H1 (cell line): ENCODE measurements around the gene CBLB. TPM values are rescaled to one million over a fixed set of nuclear protein-coding genes. Genes with fewer than 3 reads are reported as not detected.

Experiments
- CTCF ChIA-PET: fragments of 300-600 bp; sonication (Branson Sonifier 250); formaldehyde crosslinking; loops from one replicate; lab custom pipeline; 2021; ENCODE audit not compliant: partially characterized antibody; lab: Charles Lee
- POLR2A ChIA-PET: fragments of 300-600 bp; sonication (Branson Sonifier 250); formaldehyde crosslinking; loops from one replicate; lab custom pipeline; 2021; ENCODE audit warnings: inconsistent platforms; ENCODE audit not compliant: partially characterized antibody; lab: Charles Lee
- DNase-seq, 2 experiments: peaks; one replicate each; pipeline versions ENCODE4 v3.0.0 to v3.0.0-alpha.2; 2010 to 2022; ENCODE audit warnings: low spot score in 2 of 2, low read depth in 1 of 2, mixed read lengths in 1 of 2
- FAIRE-seq: peaks from 2 replicates; lab custom pipeline; 2011; peaks lifted over from hg19 to GRCh38; lab: Jason Lieb, UNC
- H2AFZ ChIP-seq: 2 replicates; pipeline ENCODE4 v1.8.1; 2012; ENCODE audit warnings: low read length, inconsistent platforms
- H2AK5ac ChIP-seq: 2 replicates; pipeline ENCODE4 v1.6.1; 2013; ENCODE audit warnings: low read depth, low read length
- H2BK120ac ChIP-seq: replicated peaks from 2 replicates; pipeline ENCODE3; 2013; ENCODE audit warnings: low read depth, low read length, inconsistent platforms
- H2BK12ac ChIP-seq: 2 replicates; pipeline ENCODE4 v1.6.1; 2013; ENCODE audit warnings: low read depth, low read length
- H2BK15ac ChIP-seq: 2 replicates; pipeline ENCODE4 v1.6.1; 2013; ENCODE audit warnings: low read length
- H2BK20ac ChIP-seq: 2 replicates; pipeline ENCODE4 v1.6.1; 2013; ENCODE audit warnings: low read length
- H2BK5ac ChIP-seq: 2 replicates; pipeline ENCODE4 v1.6.1; 2013; ENCODE audit warnings: low read depth, low read length
- H3K14ac ChIP-seq: 2 replicates; pipeline ENCODE4 v1.6.1; 2013; ENCODE audit warnings: inconsistent platforms; ENCODE audit not compliant: insufficient read length
- H3K18ac ChIP-seq: 2 replicates; pipeline ENCODE4 v1.6.1; 2013; ENCODE audit warnings: low read length; ENCODE audit errors: extremely low read depth
- H3K23ac ChIP-seq: 2 replicates; pipeline ENCODE4 v1.6.1; 2013; ENCODE audit warnings: inconsistent platforms; ENCODE audit not compliant: insufficient read length
- H3K23me2 ChIP-seq: 2 replicates; pipeline ENCODE4 v1.6.1; 2013; ENCODE audit warnings: low read depth, low read length
- H3K27ac ChIP-seq: 2 replicates; pipeline ENCODE4 v1.6.1; 2011; ENCODE audit warnings: low read depth, low read length, inconsistent platforms
- H3K27me3 ChIP-seq, 4 experiments: replicated peaks in 1 of 4; 1 replicate in 1 of 4; 2 replicates in 3 of 4; pipeline versions ENCODE4 v1.6.1 to v1.8.1; 2011 to 2013; ENCODE audit warnings: low read length in 3 of 4, mild to moderate bottlenecking in 3 of 4, inconsistent platforms in 2 of 4, mixed read lengths in 2 of 4, moderate library complexity in 1 of 4; ENCODE audit not compliant: control insufficient read depth in 3 of 4, insufficient read depth in 3 of 4; ENCODE audit errors: extremely low read depth in 1 of 4
- H3K36me3 ChIP-seq, 4 experiments: 2 replicates each; pipeline versions ENCODE4 v1.6.1 to v1.8.1; 2011 to 2013; ENCODE audit warnings: mild to moderate bottlenecking in 4 of 4, low read length in 3 of 4, moderate library complexity in 2 of 4, control low read depth in 1 of 4, inconsistent platforms in 1 of 4; ENCODE audit not compliant: insufficient read depth in 4 of 4, control insufficient read depth in 2 of 4
- H3K4ac ChIP-seq: replicated peaks from 2 replicates; pipeline ENCODE3; 2013; ENCODE audit warnings: low read length, low read depth, mixed read lengths, inconsistent platforms; ENCODE audit not compliant: insufficient read length
- H3K4me1 ChIP-seq, 4 experiments: replicated peaks in 1 of 4; 1 replicate in 1 of 4; 2 replicates in 3 of 4; pipeline versions ENCODE4 v1.6.1 to v1.8.1; 2011 to 2013; ENCODE audit warnings: low read length in 3 of 4, inconsistent platforms in 2 of 4, mixed read lengths in 1 of 4; ENCODE audit not compliant: insufficient read depth in 4 of 4, control insufficient read depth in 3 of 4
- H3K4me2 ChIP-seq, 2 experiments: 2 replicates each; pipeline versions ENCODE4 v1.6.1 to v1.8.1; 2011 to 2013; ENCODE audit warnings: low read depth in 2 of 2, low read length in 2 of 2, control low read depth in 1 of 2, inconsistent platforms in 1 of 2, mild to moderate bottlenecking in 1 of 2; ENCODE audit not compliant: insufficient read depth in 1 of 2
- H3K4me3 ChIP-seq, 4 experiments: fragments of 200-600, 300-600 bp in 1 of 4; sonication (generic), shearing (Covaris generic), sonication (Bioruptor Twin) in 1 of 4; 2 replicates each; pipeline versions ENCODE4 v1.5.1 to v1.8.1; 2011 to 2016; ENCODE audit warnings: low read length in 4 of 4, low read depth in 3 of 4, control low read depth in 2 of 4, inconsistent platforms in 2 of 4, mild to moderate bottlenecking in 2 of 4, mixed read lengths in 1 of 4, moderate library complexity in 1 of 4; ENCODE audit not compliant: insufficient read depth in 2 of 4; ENCODE audit errors: extremely low read depth in 1 of 4
- H3K56ac ChIP-seq: replicated peaks from 2 replicates; pipeline ENCODE3; 2013; ENCODE audit warnings: low read depth, mild to moderate bottlenecking, mixed read lengths, low read length, inconsistent platforms; ENCODE audit not compliant: insufficient read length
- H3K79me1 ChIP-seq: 2 replicates; pipeline ENCODE4 v1.6.1; 2013; ENCODE audit warnings: low read depth, low read length, control low read depth
- H3K79me2 ChIP-seq, 2 experiments: 2 replicates each; pipeline versions ENCODE4 v1.6.1 to v1.8.1; 2012 to 2013; ENCODE audit warnings: low read length in 2 of 2, mild to moderate bottlenecking in 2 of 2, inconsistent platforms in 1 of 2; ENCODE audit not compliant: insufficient read depth in 2 of 2, control insufficient read depth in 1 of 2
- H3K9ac ChIP-seq, 4 experiments: replicated peaks in 1 of 4; 1 replicate in 1 of 4; 2 replicates in 3 of 4; pipeline versions ENCODE4 v1.6.1 to v1.8.1; 2011 to 2013; ENCODE audit warnings: low read depth in 3 of 4, low read length in 3 of 4, control low read depth in 2 of 4, mild to moderate bottlenecking in 2 of 4, moderate library complexity in 2 of 4, inconsistent platforms in 1 of 4; ENCODE audit errors: extremely low read depth in 1 of 4
- H3K9me3 ChIP-seq, 2 experiments: 2 replicates each; pipeline versions ENCODE4 v1.6.1 to v1.8.1; 2012 to 2013; ENCODE audit warnings: mild to moderate bottlenecking in 2 of 2, moderate library complexity in 2 of 2, control low read depth in 1 of 2, inconsistent platforms in 1 of 2, low read depth in 1 of 2, low read length in 1 of 2, mixed read lengths in 1 of 2; ENCODE audit not compliant: insufficient read depth in 2 of 2
- H4K20me1 ChIP-seq, 2 experiments: replicated peaks in 1 of 2; 2 replicates each; pipeline versions ENCODE3 to v1.8.1; 2011 to 2013; ENCODE audit warnings: inconsistent platforms in 2 of 2, low read length in 2 of 2, mild to moderate bottlenecking in 1 of 2; ENCODE audit not compliant: insufficient read depth in 2 of 2, control insufficient read depth in 1 of 2
- H4K5ac ChIP-seq: 2 replicates; pipeline ENCODE4 v1.6.1; 2013; ENCODE audit warnings: low read length, low read depth, mixed read lengths, inconsistent platforms; ENCODE audit not compliant: insufficient read length
- H4K8ac ChIP-seq: 2 replicates; pipeline ENCODE4 v1.8.0; 2013; ENCODE audit warnings: mild to moderate bottlenecking, moderate library complexity, low read length, inconsistent platforms; ENCODE audit not compliant: insufficient read depth; ENCODE audit errors: extremely low read depth
- H4K91ac ChIP-seq: replicated peaks from 2 replicates; pipeline ENCODE3; 2013; ENCODE audit warnings: low read length, mixed read lengths, inconsistent platforms; ENCODE audit not compliant: insufficient read length
- CBX8 ChIP-seq: fragments of 300-800, 300-1000 bp; sonication (generic); IDR thresholded peaks from 2 replicates; pipeline ENCODE4 v1.7.1; 2016; ENCODE audit warnings: low read depth, low read length, borderline replicate concordance
- GABPA ChIP-seq: IDR thresholded peaks from 2 replicates; pipeline ENCODE4 v1.6.1; 2011; ENCODE audit warnings: mild to moderate bottlenecking, low read length, moderate library complexity, borderline replicate concordance; ENCODE audit not compliant: insufficient read depth
- WGBS, 2 experiments: shearing (Covaris generic) in 1 of 2; methylation state at CpG; one replicate each; pipeline versions ENCODE4 v1.1.6 to v1.1.7; 2013 to 2015; ENCODE audit warnings: low lambda C conversion rate in 2 of 2, mixed read lengths in 2 of 2, inconsistent platforms in 1 of 2, low coverage in 1 of 2, missing lambda C conversion rate in 1 of 2; ENCODE audit not compliant: insufficient replicate concordance in 2 of 2, insufficient coverage in 1 of 2, insufficient read length in 1 of 2; ENCODE audit errors: extremely low coverage in 1 of 2, missing lambda C conversion rate in 1 of 2; 5-methylcytosine and 5-hydroxymethylcytosine counted together
- polyA plus RNA-seq, 7 experiments: library from polyadenylated mRNA; depleted of rRNA in 3 of 7; stranded (reverse) in 5 of 7; unstranded in 2 of 7; fragments of >200 nt in 5 of 7; fragments of 200-250 nt in 2 of 7; gene quantifications; 1 replicate in 5 of 7; 2 replicates in 1 of 7; 4 replicates in 1 of 7; pipeline versions ENCODE4 v1.2.1 to v1.2.3, GENCODE V29; 2011 to 2013; ENCODE audit warnings: missing spikeins in 2 of 7, mixed read lengths in 2 of 7
- total RNA-seq: library from RNA; stranded (reverse); fragmentation: NEBNext Ultra II Directional; extraction: Animal tissue kit (Norgen Biotek cat#: 25700); gene quantifications from 2 replicates; pipeline ENCODE4 v1.2.1, GENCODE V29; 2021

The CBLB gene
- total and polyA plus RNA-seq, 2 of the 8 experiments (the other 6 are each of a cell fraction or from before 2014, with no cell fraction given) = 14.5 to 26.0 TPM

GRCh38 chr3:105719791-105720190 is 149.0 kb downstream of the CBLB start:
- Histone ChIP-seq H3K14ac (no peak overlapping the region), H3K4ac (no peak overlapping the region), H3K9ac (no peak overlapping the region), H3K4me1 (no peaks in the 10 kb centered on the region), H2BK12ac (no peak overlapping the region), H3K79me2 (no peaks in the 10 kb centered on the region), H2AFZ (no peak overlapping the region), H3K23ac (no peak overlapping the region), H3K27ac (no peak overlapping the region), H3K56ac (no peak overlapping the region), H4K5ac (no peak overlapping the region), H2AK5ac (no peak overlapping the region), H2BK120ac (no peak overlapping the region), H3K18ac (no peak overlapping the region), H2BK5ac (no peak overlapping the region), H3K4me2 (no peak overlapping the region), H3K23me2 (no peaks in the 10 kb centered on the region), H4K20me1 (no peaks in the 10 kb centered on the region), H3K79me1 (no peaks in the 10 kb centered on the region), H3K27me3 (no peaks in the 10 kb centered on the region), H3K36me3 (peaks cover 0 to 20% (median 2%) of the 10 kb centered on the region in 4 experiments; a peak in 3 of 8 replicates), H4K91ac (no peak overlapping the region), H3K9me3 (no peaks in the 10 kb centered on the region), H4K8ac (no peak overlapping the region), H3K4me3 (no peak overlapping the region), H2BK15ac (no peak overlapping the region)
- POLR2A ChIA-PET = no interaction called here
- DNase-seq (no peak), FAIRE-seq (no peak)
- WGBS, 2 experiments = 84% methylated on average over 12 of the region's 12 CpGs; no CpG with 5 or more reads in 1 of the 2 experiments
- TF ChIP-seq GABPA (no peak), CBX8 (no peak)
- TF ChIP-seq, all 59 proteins: peak for 0
- H2BK20ac ChIP-seq = no peak overlapping the region
- CTCF ChIA-PET = no interaction called here
